Liver (tissue), 9 donors: Measurements from ENCODE around the gene IQCK. TPM values are rescaled to one million over a fixed set of nuclear protein-coding genes. Genes with fewer than 3 reads are reported as not detected.

ENCODE experiments used
- DNase-seq: peaks from one replicate; pipeline ENCODE4 v3.0.0-alpha.2; 2017; ENCODE audit warnings: low spot score
- H3K27ac ChIP-seq, 2 donors: one replicate each; pipeline ENCODE4 v1.7.0; 2013; ENCODE audit warnings: inconsistent platforms in 2 of 2, low read length in 2 of 2, control low read depth in 1 of 2, low read depth in 1 of 2, mild to moderate bottlenecking in 1 of 2
- H3K27me3 ChIP-seq, 4 donors: one replicate each; pipeline versions ENCODE4 v1.6.1 to v1.7.0; 2013; ENCODE audit warnings: low read length in 3 of 4, inconsistent platforms in 1 of 4, mild to moderate bottlenecking in 1 of 4, moderate library complexity in 1 of 4; ENCODE audit not compliant: control insufficient read depth in 4 of 4, insufficient read depth in 4 of 4
- H3K36me3 ChIP-seq, 4 donors: one replicate each; pipeline versions ENCODE4 v1.6.1 to v1.7.0; 2013; ENCODE audit warnings: low read length in 3 of 4, mild to moderate bottlenecking in 3 of 4, low read depth in 1 of 4, moderate library complexity in 1 of 4; ENCODE audit not compliant: control insufficient read depth in 4 of 4, insufficient read depth in 3 of 4
- H3K4me1 ChIP-seq, 4 donors: one replicate each; pipeline versions ENCODE4 v1.6.1 to v1.7.0; 2013; ENCODE audit warnings: low read length in 3 of 4, mild to moderate bottlenecking in 3 of 4, moderate library complexity in 1 of 4; ENCODE audit not compliant: control insufficient read depth in 4 of 4, insufficient read depth in 4 of 4
- H3K4me3 ChIP-seq, 3 donors: one replicate each; pipeline versions ENCODE4 v1.6.1 to v1.7.0; 2013; ENCODE audit warnings: low read length in 3 of 3, control low read depth in 1 of 3, low read depth in 1 of 3, mild to moderate bottlenecking in 1 of 3
- H3K9ac ChIP-seq, 2 donors: one replicate each; pipeline ENCODE4 v1.7.0; 2013; ENCODE audit warnings: low read length in 2 of 2, mild to moderate bottlenecking in 2 of 2, moderate library complexity in 2 of 2, control low read depth in 1 of 2, low read depth in 1 of 2
- H3K9me3 ChIP-seq, 4 donors: one replicate each; pipeline versions ENCODE4 v1.6.1 to v1.7.0; 2013; ENCODE audit warnings: low read length in 3 of 4; ENCODE audit not compliant: control insufficient read depth in 4 of 4
- EGR1 ChIP-seq, 2 donors: IDR thresholded peaks; 2 replicates each; pipeline ENCODE4 v1.6.1; 2016 to 2018; ENCODE audit warnings: antibody characterized with exemption in 2 of 2, low read depth in 2 of 2
- FOXA2 ChIP-seq: IDR thresholded peaks from 2 replicates; pipeline ENCODE4 v1.6.1; 2016; ENCODE audit warnings: antibody characterized with exemption
- GABPA ChIP-seq, 2 donors: IDR thresholded peaks in 1 of 2; conservative IDR thresholded peaks in 1 of 2; 2 replicates each; pipeline ENCODE4 v1.6.1; 2016; ENCODE audit warnings: antibody characterized with exemption in 2 of 2, mild to moderate bottlenecking in 1 of 2, moderate library complexity in 1 of 2
- HNF4A ChIP-seq, 2 donors: conservative IDR thresholded peaks; 2 replicates each; pipeline ENCODE4 v1.6.1; 2016; ENCODE audit warnings: antibody characterized with exemption in 2 of 2, mild to moderate bottlenecking in 2 of 2
- HNF4G ChIP-seq: IDR thresholded peaks from 2 replicates; pipeline ENCODE4 v1.6.1; 2016; ENCODE audit warnings: antibody characterized with exemption
- JUND ChIP-seq, 2 donors: IDR thresholded peaks; 2 replicates each; pipeline ENCODE4 v1.6.1; 2016; ENCODE audit warnings: antibody characterized with exemption in 2 of 2
- RAD21 ChIP-seq, 2 donors: IDR thresholded peaks; 2 replicates each; pipeline ENCODE4 v1.6.1; 2016; ENCODE audit warnings: antibody characterized with exemption in 2 of 2, mild to moderate bottlenecking in 2 of 2
- RXRA ChIP-seq, 2 donors: IDR thresholded peaks; 2 replicates each; pipeline ENCODE4 v1.6.1; 2017 to 2018; ENCODE audit warnings: antibody characterized with exemption in 2 of 2, mild to moderate bottlenecking in 1 of 2
- SP1 ChIP-seq: IDR thresholded peaks from 2 replicates; pipeline ENCODE4 v1.6.1; 2018; ENCODE audit warnings: antibody characterized with exemption, mild to moderate bottlenecking
- YY1 ChIP-seq: IDR thresholded peaks from 2 replicates; pipeline ENCODE4 v1.6.1; 2016; ENCODE audit warnings: antibody characterized with exemption, mild to moderate bottlenecking
- WGBS: extraction: QIAGEN DNeasy Blood & Tissue Kit; methylation state at CpG from one replicate; pipeline ENCODE4 v1.1.7; 2013; 5-methylcytosine and 5-hydroxymethylcytosine counted together
- polyA plus RNA-seq, 2 donors: library from polyadenylated mRNA; stranded (reverse) in 1 of 2; unstranded in 1 of 2; fragments of 200-250 nt in 1 of 2; fragments of >200 nt in 1 of 2; fragmentation: Nextera tagmentation in 1 of 2; extraction: Ambion mirVana in 1 of 2; gene quantifications; one replicate each; pipeline versions ENCODE4 v1.2.1 to v1.2.3, GENCODE V29; 2013 to 2015
- total RNA-seq, 2 donors: library from RNA; depleted of rRNA; stranded (reverse); fragments of >200 nt; gene quantifications; one replicate each; pipeline ENCODE4 v1.2.3, GENCODE V29; 2014
- TF ChIP-seq, protein P1 (sequence below): fragments of 150-350 bp; IDR thresholded peaks from 2 replicates; pipeline ENCODE4 v1.5.1; 2017; ENCODE audit warnings: improper control_type of control experiment, low read depth, low read length; ENCODE audit not compliant: missing input control
- TF ChIP-seq, protein P2 (sequence below): IDR thresholded peaks from 2 replicates; pipeline ENCODE4 v1.6.1; 2016; ENCODE audit warnings: antibody characterized with exemption
- TF ChIP-seq, protein P3 (sequence below): IDR thresholded peaks from 2 replicates; pipeline ENCODE4 v1.6.1; 2016; ENCODE audit warnings: antibody characterized with exemption, mild to moderate bottlenecking
- TF ChIP-seq, protein P4 (sequence below): IDR thresholded peaks from 2 replicates; pipeline ENCODE4 v1.6.1; 2016; ENCODE audit warnings: antibody characterized with exemption
- donor health status: healthy.
- donor health status: healthy.
- donor health status: healthy.
- donor health status: healthy.
- donor health status: healthy.

Gene IQCK
- total and polyA plus RNA-seq, 4 donors, result 2.1 to 4.4 (median 2.9) TPM

DNA sequence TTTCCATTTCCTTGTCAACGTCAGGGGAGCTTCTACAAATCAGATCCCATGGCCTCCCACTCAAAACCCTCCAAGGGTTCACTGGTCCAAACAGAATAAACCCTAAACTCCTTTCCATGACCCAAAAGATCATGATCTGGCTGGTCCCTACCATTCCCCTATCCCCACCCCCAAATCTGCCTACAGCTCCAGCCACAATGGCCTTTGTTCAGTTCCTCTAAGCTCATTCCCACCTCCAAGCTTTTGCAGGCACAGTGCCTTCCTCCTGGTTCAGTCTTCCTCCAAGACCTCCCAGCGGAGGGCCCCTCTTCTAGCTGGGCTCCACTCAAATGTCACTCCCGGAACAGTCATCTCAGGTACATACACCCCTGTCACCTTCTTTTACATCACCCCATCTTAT lies 164.6 kb downstream of the IQCK start (continued):
- TF ChIP-seq, protein P1, sequence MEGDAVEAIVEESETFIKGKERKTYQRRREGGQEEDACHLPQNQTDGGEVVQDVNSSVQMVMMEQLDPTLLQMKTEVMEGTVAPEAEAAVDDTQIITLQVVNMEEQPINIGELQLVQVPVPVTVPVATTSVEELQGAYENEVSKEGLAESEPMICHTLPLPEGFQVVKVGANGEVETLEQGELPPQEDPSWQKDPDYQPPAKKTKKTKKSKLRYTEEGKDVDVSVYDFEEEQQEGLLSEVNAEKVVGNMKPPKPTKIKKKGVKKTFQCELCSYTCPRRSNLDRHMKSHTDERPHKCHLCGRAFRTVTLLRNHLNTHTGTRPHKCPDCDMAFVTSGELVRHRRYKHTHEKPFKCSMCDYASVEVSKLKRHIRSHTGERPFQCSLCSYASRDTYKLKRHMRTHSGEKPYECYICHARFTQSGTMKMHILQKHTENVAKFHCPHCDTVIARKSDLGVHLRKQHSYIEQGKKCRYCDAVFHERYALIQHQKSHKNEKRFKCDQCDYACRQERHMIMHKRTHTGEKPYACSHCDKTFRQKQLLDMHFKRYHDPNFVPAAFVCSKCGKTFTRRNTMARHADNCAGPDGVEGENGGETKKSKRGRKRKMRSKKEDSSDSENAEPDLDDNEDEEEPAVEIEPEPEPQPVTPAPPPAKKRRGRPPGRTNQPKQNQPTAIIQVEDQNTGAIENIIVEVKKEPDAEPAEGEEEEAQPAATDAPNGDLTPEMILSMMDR, result no peak

DNA sequence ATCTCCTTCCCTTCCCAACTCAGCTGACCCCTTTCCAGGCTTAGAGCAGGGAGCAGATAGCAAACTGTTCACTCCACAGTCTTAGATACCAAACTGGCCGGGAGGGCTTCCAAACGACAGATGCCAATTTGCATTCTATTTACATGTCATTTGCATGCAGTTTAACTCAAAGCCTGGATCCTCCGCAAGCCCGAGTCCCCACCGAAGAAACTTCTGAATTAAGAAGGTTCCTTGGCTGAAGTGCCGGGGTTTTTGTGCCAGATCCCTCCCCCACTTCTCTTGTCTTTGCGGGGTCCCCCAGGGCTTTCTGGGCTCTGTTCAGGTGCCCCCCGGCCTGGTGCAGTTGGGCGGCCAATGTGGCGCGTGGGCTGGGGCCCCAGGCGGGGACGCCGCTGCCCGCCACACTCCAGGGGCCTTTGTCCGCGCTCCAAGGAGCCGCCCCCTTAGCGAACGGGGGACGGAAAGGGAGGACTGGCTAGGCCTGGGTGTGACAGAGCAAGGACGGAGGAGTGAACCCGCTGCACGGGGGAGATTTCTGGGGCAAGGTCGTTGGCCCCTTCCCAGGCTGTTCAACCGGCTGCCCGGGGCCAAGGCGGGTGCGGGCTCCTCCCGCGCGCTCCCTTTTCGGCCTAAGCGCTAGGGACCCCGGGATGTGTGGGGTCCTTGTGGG lies 165.4 kb downstream of the IQCK start:
- no peak overlapping the region for H3K27ac ChIP-seq
- H3K4me3 ChIP-seq, result peak overlapping the region in 1 of 3 donors; percentile 65
- H3K4me1 ChIP-seq, result peaks cover 9 to 30% (median 22%) of the 10 kb centered on the region in 4 donors
- DNase-seq, result no peak
- no peaks in the 10 kb centered on the region for H3K27me3 ChIP-seq
- H3K9me3 ChIP-seq, result no peaks in the 10 kb centered on the region
- TF ChIP-seq HNF4A (conservative IDR thresholded peaks at IDR 0.05), result no peak
- no peak for TF ChIP-seq FOXA2
- no peak for TF ChIP-seq SP1
- TF ChIP-seq JUND (IDR thresholded peaks at IDR 0.05), result no peak
- TF ChIP-seq, protein P1, result no peak
- TF ChIP-seq EGR1 (IDR thresholded peaks at IDR 0.05; ENCODE audit: low read depth in 2 of 2), result no peak
- TF ChIP-seq, protein P2, sequence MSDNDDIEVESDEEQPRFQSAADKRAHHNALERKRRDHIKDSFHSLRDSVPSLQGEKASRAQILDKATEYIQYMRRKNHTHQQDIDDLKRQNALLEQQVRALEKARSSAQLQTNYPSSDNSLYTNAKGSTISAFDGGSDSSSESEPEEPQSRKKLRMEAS, result no peak
- no peak for TF ChIP-seq YY1
- TF ChIP-seq GABPA (IDR thresholded peaks at IDR 0.05 in 1 of 2, conservative IDR thresholded peaks at IDR 0.05 in 1 of 2), result no peak
- TF ChIP-seq RAD21 (IDR thresholded peaks at IDR 0.05), result no peak
- TF ChIP-seq RXRA (IDR thresholded peaks at IDR 0.05), result no peak
- TF ChIP-seq, protein P3, sequence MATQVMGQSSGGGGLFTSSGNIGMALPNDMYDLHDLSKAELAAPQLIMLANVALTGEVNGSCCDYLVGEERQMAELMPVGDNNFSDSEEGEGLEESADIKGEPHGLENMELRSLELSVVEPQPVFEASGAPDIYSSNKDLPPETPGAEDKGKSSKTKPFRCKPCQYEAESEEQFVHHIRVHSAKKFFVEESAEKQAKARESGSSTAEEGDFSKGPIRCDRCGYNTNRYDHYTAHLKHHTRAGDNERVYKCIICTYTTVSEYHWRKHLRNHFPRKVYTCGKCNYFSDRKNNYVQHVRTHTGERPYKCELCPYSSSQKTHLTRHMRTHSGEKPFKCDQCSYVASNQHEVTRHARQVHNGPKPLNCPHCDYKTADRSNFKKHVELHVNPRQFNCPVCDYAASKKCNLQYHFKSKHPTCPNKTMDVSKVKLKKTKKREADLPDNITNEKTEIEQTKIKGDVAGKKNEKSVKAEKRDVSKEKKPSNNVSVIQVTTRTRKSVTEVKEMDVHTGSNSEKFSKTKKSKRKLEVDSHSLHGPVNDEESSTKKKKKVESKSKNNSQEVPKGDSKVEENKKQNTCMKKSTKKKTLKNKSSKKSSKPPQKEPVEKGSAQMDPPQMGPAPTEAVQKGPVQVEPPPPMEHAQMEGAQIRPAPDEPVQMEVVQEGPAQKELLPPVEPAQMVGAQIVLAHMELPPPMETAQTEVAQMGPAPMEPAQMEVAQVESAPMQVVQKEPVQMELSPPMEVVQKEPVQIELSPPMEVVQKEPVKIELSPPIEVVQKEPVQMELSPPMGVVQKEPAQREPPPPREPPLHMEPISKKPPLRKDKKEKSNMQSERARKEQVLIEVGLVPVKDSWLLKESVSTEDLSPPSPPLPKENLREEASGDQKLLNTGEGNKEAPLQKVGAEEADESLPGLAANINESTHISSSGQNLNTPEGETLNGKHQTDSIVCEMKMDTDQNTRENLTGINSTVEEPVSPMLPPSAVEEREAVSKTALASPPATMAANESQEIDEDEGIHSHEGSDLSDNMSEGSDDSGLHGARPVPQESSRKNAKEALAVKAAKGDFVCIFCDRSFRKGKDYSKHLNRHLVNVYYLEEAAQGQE, result no peak
- TF ChIP-seq, protein P4, sequence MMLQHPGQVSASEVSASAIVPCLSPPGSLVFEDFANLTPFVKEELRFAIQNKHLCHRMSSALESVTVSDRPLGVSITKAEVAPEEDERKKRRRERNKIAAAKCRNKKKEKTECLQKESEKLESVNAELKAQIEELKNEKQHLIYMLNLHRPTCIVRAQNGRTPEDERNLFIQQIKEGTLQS, result no peak
- no peak for TF ChIP-seq HNF4G
- H3K9ac ChIP-seq, result peak overlapping the region in 1 of 2 donors; percentile 27
- WGBS, result 9% methylated on average over 35 of the region's 35 CpGs
- H3K36me3 ChIP-seq, result no peaks in the 10 kb centered on the region
